GM23248 (cell line): ENCODE measurements around the gene TRMT44.

Experiments used
- EZH2 ChIP-seq: fragments of 200-600 bp; sonication (generic); IDR thresholded peaks from 2 replicates; pipeline ENCODE4 v1.6.1; 2018; ENCODE audit warnings: antibody characterized with exemption, mild to moderate bottlenecking; ENCODE audit not compliant: insufficient read depth, poor library complexity, severe bottlenecking
- EZH2phosphoT487 ChIP-seq: fragments of 200-600 bp; sonication (generic); IDR thresholded peaks from 2 replicates; pipeline ENCODE4 v1.6.1; 2018; ENCODE audit warnings: antibody characterized with exemption, moderate library complexity, mild to moderate bottlenecking, low read depth; ENCODE audit not compliant: insufficient read depth

GRCh38 chr4:8503801-8504200 is 63.2 kb downstream of the TRMT44 start:
- TF ChIP-seq EZH2 (no peak), EZH2phosphoT487 (no peak)
